ENCODE data around the gene CLEC4M.
A peak's percentile ranks its signal among the peaks of the same experiment; 100 is the strongest.

- TF ChIP-seq CTCF (optimal IDR thresholded peaks at IDR 0.05 in 1 of 3, IDR thresholded peaks at IDR 0.05 in 1 of 3, conservative IDR thresholded peaks at IDR 0.05 in 1 of 3; ENCODE audit: extremely low read depth in 1 of 3, insufficient read depth in 2 of 3, low read length in 3 of 3) (peak in 1 of 3 experiments; percentile 6), EZH2 (IDR thresholded peaks at IDR 0.05; ENCODE audit: low read length) (no peak)
These were observed 21.0 kb downstream of the CLEC4M start for GRCh38 chr19:7783991-7784423.
